CD4-positive, alpha-beta T cell treated with Interleukin-15 for 4 hours (primary cell): ENCODE measurements around the gene NRL.
A peak's percentile ranks its signal among the peaks of the same experiment; 100 is the strongest.

ENCODE experiments used
- DNase-seq: peaks from one replicate; pipeline ENCODE4 v3.0.0-alpha.2; 2020; ENCODE audit warnings: low spot score

Gene NRL

DNA sequence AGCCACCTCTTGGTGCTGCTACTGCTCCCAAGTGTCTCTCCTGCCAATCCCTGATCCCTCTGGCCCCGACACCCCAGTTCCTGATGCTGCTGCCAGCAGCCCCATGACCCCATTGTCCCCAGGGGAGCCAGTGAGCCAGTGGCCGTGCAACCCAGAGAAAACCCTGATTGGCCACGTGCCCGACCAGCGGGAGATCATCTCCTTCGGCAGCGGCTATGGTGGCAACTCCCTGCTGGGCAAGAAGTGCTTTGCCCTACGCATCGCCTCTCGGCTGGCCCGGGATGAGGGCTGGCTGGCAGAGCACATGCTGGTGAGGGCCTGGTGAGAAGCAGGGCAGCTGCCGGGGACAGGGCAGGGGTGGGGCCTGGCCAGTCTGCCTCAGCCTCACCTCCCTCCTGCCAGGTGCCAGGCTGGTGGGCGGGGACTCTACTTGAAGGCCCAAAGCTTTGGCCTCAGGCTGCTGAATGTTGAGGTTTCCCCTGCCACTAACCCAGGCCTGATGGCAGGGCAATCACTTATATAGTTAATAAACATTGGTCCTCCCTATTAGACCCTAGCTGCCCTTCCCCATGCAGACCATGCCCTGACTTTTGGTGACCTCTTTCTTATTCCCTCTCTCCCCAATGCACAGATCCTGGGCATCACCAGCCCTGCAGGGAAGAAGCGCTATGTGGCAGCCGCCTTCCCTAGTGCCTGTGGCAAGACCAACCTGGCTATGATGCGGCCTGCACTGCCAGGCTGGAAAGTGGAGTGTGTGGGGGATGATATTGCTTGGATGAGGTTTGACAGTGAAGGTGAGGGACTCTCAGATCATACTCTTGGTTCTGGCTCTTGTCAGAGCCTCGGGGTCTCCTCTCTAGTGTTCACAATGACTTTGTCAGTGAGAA is 15.6 kb downstream of the NRL start:
- no peak for DNase-seq

DNA sequence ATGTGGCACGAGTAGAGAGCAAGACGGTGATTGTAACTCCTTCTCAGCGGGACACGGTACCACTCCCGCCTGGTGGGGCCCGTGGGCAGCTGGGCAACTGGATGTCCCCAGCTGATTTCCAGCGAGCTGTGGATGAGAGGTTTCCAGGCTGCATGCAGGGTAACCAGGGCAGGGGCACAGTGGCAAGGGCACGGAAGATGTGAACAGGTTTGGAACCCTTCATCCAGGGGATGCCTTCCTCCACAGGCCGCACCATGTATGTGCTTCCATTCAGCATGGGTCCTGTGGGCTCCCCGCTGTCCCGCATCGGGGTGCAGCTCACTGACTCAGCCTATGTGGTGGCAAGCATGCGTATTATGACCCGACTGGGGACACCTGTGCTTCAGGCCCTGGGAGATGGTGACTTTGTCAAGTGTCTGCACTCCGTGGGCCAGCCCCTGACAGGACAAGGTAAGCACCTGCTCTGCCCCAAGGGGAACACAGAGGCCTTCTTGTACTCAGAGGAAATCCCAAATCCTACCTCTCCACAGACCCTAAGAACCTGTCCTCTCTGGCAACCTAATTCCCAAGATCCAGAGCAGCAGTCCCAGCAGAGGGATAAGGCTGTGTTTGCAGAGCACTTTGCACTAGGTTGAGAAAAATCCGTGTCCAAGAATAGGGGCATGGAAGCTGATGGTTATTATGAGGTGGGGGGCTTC is 16.4 kb downstream of the NRL start:
- no peak for DNase-seq

DNA sequence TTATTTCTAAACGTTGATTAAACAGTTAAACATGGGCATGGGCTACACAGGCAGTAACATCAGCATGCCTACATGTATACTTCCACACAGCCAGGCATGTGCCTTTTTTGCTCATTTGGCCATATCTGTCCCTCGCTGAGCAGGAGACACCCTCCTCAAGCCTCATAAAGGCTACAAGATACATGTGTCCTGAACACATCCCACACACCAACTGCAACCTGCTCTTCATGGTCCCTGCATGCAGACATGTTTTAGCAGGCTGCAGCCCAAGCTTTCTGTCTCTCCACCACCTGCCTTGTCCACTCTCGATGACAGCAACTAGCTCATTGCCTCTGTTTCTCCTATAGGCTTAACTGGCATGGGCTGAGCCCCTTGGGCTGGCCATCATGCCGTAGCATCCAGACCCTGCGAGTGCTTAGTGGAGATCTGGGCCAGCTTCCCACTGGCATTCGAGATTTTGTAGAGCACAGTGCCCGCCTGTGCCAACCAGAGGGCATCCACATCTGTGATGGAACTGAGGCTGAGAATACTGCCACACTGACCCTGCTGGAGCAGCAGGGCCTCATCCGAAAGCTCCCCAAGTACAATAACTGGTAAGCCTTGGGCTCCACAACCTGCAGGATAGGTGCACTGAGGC is 18.1 kb downstream of the NRL start:
- no peak for DNase-seq

DNA sequence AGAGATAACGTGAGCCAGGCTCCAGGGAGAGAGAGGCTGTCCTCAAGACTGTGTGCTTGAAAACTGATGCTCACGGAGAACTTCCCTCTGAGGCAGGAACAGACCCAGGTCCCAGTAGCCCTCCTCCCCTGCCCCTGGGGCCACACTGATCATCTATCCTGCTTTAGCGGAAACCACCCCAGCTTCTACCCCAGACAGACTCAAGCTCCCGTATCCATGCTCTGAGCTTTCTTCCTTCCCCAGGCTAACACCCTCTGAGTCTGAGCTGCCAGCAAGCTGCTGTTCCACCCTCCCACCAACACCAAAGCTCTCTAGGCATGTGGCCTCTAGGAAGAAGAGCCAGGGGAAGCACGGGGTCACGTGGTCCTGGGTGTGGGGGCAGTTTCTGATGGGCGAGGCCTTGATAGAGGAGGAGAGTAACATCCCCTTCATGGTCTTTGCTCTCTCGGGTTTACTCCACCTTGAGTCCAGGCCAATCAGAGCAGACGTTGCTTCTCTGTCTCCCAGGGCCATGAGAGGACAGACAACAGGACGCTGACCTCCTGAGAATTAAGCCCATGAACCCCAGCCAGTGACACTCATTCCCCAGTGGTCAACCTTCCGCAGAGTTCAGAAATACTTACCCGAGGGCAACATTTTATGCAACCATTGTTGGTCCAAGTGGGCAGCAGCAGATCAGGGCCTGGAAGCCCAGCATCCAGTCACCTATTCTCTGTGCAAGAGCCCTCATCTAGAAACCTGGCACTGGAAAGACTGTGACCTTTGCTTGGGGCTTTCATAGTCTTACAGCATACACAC is 19.3 kb downstream of the NRL start:
- DNase-seq: peak; percentile 21

DNA sequence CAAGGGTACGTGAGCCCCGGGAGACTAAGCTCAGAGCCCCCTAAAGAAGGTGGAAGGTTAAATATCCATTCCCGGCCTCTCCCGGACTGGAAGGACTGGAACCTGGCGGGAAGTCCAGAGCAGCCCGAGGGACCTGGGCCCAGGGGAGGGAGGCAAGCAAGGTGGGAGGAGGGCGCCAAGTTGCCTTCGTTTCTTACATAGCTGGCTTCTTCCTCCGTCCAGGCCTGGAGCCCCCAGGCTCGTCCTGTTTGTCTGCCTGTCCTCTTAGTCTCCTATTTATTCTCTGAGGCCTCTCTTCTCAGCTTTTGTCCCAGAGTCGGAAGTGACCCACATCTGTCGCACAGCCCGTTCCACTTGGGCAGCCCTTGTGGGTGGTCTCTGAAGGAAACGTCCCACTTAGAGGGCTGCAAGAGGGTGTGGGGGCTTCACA is 19.9 kb downstream of the NRL start:
- no peak for DNase-seq

DNA sequence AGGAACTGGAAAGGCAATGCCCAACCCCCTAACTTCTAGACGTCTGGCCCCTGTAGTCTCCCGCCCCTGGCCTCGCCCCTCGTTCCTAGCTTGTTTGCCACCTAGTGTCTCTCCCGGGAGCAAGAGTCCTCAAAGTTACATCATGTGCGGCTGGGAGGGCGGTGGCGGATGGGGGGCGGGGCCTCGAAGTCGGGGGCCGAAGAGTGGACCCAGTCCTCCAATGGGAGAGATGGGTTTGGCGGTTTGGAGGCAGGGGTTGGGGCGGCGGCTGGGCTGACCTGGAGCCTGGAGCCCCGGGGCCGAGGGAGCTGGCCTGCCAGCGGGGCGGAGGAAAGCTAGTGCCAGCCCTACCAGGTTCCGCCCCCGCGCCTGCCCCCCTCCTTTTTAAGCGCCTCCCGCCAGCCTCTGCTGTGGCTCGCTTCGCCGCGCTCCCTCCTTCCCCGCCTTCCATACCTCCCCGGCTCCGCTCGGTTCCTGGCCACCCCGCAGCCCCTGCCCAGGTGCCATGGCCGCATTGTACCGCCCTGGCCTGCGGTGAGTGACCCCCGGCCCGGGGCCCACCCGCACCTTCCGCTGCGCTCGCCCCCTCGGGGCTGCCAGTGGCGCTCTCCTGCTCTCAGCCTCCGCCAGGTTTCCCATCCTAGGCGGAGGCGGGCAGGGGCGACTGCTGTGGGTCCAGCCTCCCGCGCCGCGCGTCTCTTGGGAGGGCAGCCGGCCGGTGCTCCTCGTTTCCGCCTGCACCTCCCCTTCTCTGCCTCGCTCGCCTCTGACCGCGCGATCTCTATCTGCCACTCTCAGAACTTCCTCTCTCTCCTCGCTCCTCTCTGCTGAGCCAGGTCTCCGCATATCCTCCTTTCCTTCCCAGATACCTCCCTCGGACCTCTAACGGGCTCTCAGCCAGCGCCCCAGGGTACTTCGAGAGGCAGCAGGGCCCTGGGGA is 20.6 kb downstream of the NRL start, which contains the start of gene PCK2:
Gene PCK2, plus strand, starts transcription at position 411 of the 940 bp plus-strand sequence. Its CDS starts 95 bp downstream, at position 506.
- peak; percentile 53 for DNase-seq

DNA sequence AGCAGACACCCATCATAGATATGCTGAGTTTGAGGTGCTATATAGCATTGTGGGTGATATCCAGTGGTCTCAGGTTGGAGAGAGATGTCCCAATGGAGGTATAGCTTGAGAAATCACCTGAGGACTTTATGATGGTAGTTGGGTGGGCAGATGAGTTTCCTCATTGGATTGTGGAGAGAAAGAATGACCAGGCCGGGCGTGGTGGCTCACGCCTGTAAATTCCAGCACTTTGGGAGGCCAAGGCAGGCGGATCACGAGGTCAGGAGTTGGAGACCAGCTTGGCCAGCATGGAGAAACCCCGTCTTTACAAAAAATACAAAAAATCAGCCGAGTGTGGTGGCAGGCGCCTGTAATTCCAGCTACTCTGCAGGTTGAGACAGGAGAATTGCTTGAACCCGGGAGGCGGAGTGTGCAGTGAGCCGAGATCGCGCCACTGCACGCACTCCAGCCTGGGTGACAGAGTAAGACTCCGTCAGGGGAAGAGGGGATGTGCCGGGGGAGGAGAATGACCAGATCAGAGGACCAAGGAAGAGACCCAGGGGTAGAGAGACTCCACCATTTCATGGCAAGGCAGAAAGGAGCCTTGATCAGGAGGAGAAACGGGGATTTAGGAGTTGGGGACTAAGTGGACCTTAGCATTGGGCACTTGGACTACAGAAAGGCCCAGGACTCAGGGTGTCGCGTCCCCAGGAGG is 21.4 kb downstream of the NRL start:
- DNase-seq: no peak

DNA sequence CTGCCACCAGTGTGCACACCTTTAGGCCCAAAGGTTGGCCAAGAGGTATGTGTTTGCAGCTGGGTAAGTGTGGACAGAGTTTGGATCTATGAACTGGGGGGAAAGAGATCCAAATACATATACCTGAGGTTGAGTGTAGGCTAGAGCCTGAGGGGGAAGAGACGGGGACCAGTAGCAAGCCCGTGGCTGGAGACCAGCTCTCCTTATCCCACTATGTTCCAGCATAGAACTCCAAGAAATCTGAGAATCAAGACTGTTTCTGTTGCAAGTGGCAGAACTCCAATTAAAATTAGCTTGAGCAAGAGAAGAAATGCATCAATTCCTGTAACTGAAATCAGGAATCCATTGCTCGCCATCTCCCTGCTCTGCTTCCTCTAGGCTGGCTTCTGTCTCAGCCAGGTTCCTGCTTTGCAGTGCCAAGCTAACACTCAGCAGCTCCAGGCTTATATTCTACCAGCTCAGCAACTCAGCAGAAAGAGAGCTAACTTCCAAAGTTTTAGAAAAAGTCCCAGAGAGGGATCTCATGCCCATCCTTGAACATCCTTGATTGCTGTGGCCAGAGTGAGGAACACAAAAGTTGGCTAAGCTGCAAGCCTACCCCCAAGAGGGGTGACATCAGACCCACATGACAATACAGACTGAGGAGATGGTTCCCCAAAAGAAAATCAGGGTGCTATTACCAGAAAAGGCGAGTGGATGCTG is 22.1 kb downstream of the NRL start:
- DNase-seq: no peak

DNA sequence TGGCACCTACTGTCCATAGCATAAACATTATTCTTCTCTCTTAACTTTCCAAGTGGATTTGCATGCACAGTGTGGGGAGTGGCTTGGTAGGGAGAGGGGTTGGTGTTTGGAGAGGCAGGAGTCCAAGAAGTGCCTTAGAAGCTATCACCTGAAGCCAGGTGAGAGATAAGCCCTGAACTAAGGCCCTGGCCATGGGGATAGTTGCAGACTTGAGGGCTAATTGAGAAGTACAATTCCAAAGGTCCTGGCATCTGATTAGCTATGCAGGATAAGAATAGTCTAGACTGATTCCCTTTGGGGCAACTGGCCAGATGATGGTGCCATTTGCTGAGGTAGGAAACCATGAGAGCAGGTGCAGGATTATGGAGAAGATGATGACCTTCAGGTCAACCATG is 22.6 kb downstream of the NRL start:
- DNase-seq: no peak

DNA sequence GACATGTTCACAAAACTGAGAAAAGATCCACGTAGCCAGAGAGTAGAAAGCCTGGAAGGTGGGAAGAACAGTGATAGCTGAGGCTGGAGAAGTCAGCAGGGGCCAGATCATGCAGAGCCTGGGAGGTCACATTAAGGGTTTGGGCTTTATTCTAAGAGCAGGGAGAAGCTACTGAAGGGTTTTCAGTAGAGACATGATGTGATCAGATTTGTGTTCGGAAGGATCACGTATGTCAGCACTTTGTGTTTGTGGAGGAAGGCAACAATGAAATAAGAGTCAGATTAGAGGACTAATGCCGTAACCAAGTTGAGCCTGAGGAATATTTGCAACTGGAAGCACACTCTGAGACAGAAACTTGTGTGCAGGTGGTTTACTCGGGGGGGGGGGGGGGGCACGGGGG is 24.9 kb downstream of the NRL start:
- no peak for DNase-seq

DNA sequence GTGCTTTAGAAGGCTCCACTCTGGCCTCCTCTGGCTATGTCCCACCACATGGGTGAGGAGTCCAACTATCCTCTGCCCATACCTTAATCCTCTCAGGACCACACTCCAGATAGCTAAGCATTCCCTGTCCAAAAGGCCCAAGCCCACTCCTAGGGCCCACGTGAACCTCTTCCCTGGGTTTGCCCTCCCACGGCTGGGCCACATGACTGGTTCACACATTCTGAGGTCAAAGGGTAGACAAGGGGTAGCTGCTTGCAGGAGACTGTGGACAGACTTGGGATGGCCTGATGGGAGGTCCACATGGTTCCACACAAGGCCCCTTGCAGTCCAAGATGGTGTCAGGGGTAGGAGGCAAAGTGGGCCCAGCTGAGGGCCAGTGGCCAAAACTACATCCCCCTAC is 26.7 kb downstream of the NRL start:
- DNase-seq: no peak

DNA sequence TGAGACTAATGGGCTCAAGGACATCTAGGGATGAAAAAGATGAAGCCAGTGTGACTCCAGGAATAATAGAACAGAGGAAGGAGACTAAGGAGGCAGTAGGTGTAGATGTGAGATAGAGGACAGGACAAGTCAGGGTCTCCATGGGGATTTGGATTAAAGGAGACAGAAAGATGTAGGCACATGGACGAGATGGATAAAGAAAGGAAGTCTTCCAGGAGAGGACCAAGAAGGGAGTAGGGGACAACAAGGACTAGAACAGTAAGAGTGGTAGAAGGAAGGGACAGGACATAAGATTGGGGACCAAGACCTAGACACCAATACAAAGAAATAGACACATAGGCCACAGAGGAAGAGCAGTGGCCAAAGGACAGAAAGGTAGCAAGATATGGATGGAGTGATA is 27.7 kb downstream of the NRL start:
- DNase-seq: no peak

DNA sequence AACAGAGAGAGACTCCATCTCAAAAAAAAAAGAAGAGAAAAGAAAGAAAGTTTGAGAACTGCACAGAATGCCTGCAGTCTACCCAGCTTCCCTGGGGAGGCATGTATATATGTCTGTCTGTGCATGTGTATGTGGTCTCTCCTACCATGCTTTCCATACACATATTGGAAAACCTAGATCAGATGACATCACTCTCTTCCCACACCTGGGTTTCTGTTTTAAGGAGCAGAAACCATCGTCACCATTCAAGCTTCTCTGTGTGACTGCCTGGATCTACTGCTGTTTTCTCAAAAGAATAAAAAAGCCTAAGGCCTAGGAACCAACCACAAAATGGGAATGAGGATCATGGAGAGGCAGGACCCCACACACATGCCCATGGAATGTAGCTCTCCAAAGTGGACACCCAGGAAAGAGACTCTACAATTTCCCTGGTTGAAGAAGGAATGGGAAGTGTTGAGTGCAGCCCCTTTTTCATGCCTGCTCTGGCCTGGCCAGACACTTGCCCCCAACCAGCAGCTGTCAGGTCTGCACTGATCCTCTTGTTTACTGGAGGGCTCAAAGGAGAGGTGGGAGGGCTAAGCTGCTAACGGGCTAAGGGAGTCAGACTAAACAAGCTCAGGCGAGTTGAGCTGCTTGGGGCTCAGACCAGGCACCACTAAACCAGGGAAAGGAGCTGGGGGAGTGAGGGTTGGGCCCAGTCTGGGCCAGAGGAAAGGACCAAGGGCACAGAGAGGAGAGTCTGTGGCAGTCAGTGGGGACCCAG is 28.4 kb downstream of the NRL start:
- no peak for DNase-seq

DNA sequence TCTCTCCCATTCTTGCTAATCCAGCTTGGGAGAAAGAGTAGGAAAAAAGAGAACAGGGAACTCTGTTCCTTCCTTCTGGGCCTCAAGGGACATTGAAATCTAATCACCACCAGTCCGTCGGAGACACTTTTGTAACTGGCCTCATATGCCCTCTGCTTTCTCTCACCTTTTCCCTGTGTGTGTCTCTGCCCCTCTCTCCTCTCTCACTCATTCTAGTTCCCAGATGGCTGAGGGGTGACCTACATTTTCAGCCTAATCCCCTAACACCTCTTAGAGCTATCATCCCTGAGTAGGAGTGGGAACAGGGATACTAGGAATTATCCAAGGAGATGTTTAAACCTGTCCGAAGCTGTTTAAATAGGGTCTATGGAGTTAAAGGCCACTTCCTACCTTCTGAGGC is 29.5 kb downstream of the NRL start:
- DNase-seq: no peak

DNA sequence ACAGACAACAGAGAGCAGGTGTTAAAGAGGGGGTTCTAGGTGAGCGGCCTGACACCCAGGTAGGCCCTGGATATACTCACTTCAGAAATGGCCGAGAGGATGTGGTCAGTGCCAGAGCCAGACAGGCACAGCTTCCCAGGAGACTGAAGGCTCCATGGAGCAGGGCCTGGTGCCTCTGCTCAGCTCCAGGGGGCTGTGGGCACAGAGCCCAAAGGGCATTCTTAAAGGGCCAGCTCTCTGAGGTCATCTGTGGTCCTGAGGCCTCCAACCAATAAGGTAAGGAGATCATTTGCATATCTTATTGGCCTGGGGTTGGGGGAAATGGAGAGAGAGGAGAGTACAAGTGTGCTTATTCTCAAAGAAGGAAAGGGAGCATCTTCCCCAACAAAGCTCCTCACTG is 30.3 kb downstream of the NRL start:
- no peak for DNase-seq

DNA sequence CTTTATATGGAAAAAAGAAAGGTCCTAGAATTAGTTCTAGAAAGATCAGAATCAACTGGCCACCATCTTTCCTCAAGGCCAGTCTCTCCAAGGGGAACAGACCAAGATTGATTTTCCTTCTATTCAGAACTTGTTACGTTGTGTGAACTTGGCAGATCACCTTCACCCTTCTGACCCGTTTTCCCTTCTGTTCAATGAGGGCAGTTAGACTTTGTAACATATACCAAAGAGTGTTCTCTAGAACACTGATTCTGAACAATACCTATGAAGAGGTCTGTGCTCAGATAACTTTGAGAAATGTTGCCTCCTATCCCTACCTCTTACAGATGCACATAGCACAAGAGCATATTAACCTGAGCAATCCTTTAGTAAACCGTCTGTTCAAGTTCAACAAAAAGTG is 31.3 kb downstream of the NRL start:
- no peak for DNase-seq

DNA sequence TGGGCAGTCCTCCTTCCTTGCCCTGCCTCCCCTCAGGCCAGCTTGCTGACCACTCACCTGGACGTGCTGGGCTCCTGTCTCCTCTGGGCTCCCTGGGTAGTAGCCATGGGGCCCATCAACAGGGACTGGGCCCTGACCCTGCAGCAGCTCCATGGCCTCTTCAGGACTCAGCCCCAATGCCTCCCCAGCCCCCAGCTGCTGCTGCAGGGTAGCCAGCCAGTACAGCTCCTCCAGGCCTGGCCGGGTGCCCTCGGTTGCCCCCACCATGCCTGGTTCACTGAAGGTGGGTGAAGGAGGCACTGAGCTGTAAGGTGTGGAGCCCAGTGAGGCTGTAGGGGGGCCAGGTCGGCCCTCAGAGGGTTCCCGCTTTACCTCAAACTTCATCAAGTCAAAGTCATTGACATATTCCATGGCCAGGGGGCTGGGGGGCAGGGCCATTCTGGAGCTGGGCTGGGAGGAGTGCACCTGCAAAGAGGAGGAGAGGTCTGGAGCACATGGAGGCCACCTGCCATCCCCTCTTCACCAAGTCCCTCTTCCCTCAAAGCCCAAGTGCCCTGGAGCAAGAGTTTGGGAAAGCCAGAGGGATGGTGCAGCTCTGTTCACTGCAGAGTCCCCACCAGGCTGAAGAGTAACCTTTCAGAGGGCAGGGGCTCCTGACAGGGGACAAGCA is 32.2 kb downstream of the NRL start:
- DNase-seq: no peak

DNA sequence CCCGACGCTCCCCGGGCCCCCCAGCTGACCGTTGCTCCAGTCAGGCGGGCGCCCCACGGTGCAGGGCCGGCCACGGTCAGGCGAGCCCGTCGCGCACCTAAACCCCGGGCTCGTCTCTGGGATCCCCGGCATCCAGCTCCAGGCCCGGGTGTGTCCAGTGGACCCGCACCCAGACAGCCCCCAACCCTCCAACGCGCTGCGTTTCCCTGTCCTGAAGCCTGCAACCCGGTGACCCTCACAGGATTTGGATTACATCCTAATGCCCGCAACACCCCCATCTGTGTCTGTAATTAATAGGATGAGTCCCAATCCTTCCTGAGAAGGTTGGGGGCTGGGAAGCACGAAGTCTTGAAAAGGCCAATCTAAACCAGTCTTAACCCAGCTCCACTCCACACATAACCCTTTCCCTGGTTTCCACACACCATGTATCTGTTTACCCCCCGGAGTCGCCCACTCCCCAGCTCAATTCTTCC is 33.0 kb downstream of the NRL start:
- no peak for DNase-seq
